ENCODE measurements around the gene C2. TPM values are rescaled to one million over a fixed set of nuclear protein-coding genes. Genes with fewer than 3 reads are reported as not detected.

C2 gene
- total RNA-seq, 1 donor from 2014 or later, result 2.9 TPM

GRCh38 chr6:31954511-31954910 lies 27.0 kb downstream of the C2 start:
- Histone ChIP-seq H3K27ac (no peak overlapping the region), H3K4me3 (no peak overlapping the region), H3K36me3 (peaks cover 0 to 54% of the 10 kb centered on the region in 2 donors), H3K4me1 (peaks cover 18% of the 10 kb centered on the region), H3K27me3 (no peaks in the 10 kb centered on the region), H3K9me3 (no peaks in the 10 kb centered on the region)
- TF ChIP-seq POLR2AphosphoS5 (IDR thresholded peaks at IDR 0.05; ENCODE audit: insufficient read depth in 1 of 2, low read depth in 1 of 2) (no peak), POLR2A (IDR thresholded peaks at IDR 0.05) (no peak), CTCF (IDR thresholded peaks at IDR 0.05) (no peak)
- DNase-seq (ENCODE audit: extremely low spot score in 2 of 2), result no peak
- intact Hi-C loops (cut with DNase I), result loop anchor here (10.0 kb wide), 1 partner anchor 280 kb away; no protein-coding TSS in a partner anchor

GRCh38 chr6:31956796-31957195 lies 29.3 kb downstream of the C2 start:
- TF ChIP-seq POLR2AphosphoS5 (IDR thresholded peaks at IDR 0.05; ENCODE audit: insufficient read depth in 1 of 2, low read depth in 1 of 2) (no peak), CTCF (IDR thresholded peaks at IDR 0.05) (no peak), POLR2A (IDR thresholded peaks at IDR 0.05) (no peak)
- Histone ChIP-seq H3K36me3 (peaks cover 0 to 60% of the 10 kb centered on the region in 2 donors), H3K9me3 (no peaks in the 10 kb centered on the region), H3K4me1 (peaks cover 25% of the 10 kb centered on the region), H3K27me3 (no peaks in the 10 kb centered on the region), H3K4me3 (no peak overlapping the region), H3K27ac (no peak overlapping the region)
- DNase-seq (ENCODE audit: extremely low spot score in 2 of 2), result no peak
- intact Hi-C loops (cut with DNase I), result loop anchor here (10.0 kb wide), 1 partner anchor 282 kb away; no protein-coding TSS in a partner anchor

GRCh38 chr6:31958412-31958740 lies 30.9 kb downstream of the C2 start:
- no peak for DNase-seq (ENCODE audit: extremely low spot score in 2 of 2)
- H3K4me1 ChIP-seq, result peaks cover 25% of the 10 kb centered on the region
- no peaks in the 10 kb centered on the region for H3K27me3 ChIP-seq
- TF ChIP-seq POLR2AphosphoS5 (IDR thresholded peaks at IDR 0.05; ENCODE audit: insufficient read depth in 1 of 2, low read depth in 1 of 2), result no peak
- no peak for TF ChIP-seq CTCF (IDR thresholded peaks at IDR 0.05)
- TF ChIP-seq POLR2A (IDR thresholded peaks at IDR 0.05), result no peak
- intact Hi-C loops (cut with DNase I), result loop anchor here (10.0 kb wide), 1 partner anchor 284 kb away; no protein-coding TSS in a partner anchor
- no peaks in the 10 kb centered on the region for H3K9me3 ChIP-seq
- peaks cover 0 to 61% of the 10 kb centered on the region in 2 donors for H3K36me3 ChIP-seq
- peak overlapping the region; percentile 77 for H3K27ac ChIP-seq
- H3K4me3 ChIP-seq, result peak overlapping the region; percentile 63 to 79

- peak in 1 of 2 donors; percentile 4 for TF ChIP-seq POLR2A (IDR thresholded peaks at IDR 0.05)
- TF ChIP-seq POLR2AphosphoS5 (IDR thresholded peaks at IDR 0.05; ENCODE audit: insufficient read depth in 1 of 2, low read depth in 1 of 2), result peak; percentile 97 to 99
- TF ChIP-seq CTCF (IDR thresholded peaks at IDR 0.05), result no peak
- Histone ChIP-seq H3K27ac (peak within 1 kb of the TSS; percentile 77), H3K4me1 (peaks cover 25% of the 10 kb centered on the region), H3K27me3 (no peaks in the 10 kb centered on the region), H3K36me3 (peaks cover 0 to 61% of the 10 kb centered on the region in 2 donors), H3K9me3 (no peaks in the 10 kb centered on the region), H3K4me3 (peak within 1 kb of the TSS; percentile 63 to 79)
- intact Hi-C loops (cut with DNase I), result loop anchor here (10.0 kb wide), 1 partner anchor 284 kb away; no protein-coding TSS in a partner anchor
- peak in 1 of 2 donors; percentile 98 for DNase-seq (ENCODE audit: extremely low spot score in 2 of 2)
These were observed 31.5 kb downstream of the C2 start, which contains the start of the genes NELFE and SKIC2 for GRCh38 chr6:31958741-31959739. NELFE (minus strand) TSS chr6:31958971; CDS start chr6:31958446, 525 bp downstream. SKIC2 (plus strand) TSS chr6:31959175; CDS start chr6:31959193, 18 bp downstream.

All from vagina (tissue), 2 donors.